DND-41 (cell line): ENCODE data around the gene ARIH1.

Source experiments
- EZH2 ChIP-seq: IDR thresholded peaks from 3 replicates; pipeline ENCODE4 v1.6.1; 2012; ENCODE audit warnings: borderline replicate concordance, low read depth, mild to moderate bottlenecking, moderate library complexity, low read length, inconsistent platforms; ENCODE audit not compliant: severe bottlenecking
- TF ChIP-seq, protein P1 (sequence below): IDR thresholded peaks from 2 replicates; pipeline ENCODE4 v1.5.1; 2012; ENCODE audit warnings: borderline replicate concordance, low read length, moderate library complexity, mild to moderate bottlenecking; ENCODE audit not compliant: poor library complexity, severe bottlenecking; ENCODE audit errors: extremely low read depth

DNA sequence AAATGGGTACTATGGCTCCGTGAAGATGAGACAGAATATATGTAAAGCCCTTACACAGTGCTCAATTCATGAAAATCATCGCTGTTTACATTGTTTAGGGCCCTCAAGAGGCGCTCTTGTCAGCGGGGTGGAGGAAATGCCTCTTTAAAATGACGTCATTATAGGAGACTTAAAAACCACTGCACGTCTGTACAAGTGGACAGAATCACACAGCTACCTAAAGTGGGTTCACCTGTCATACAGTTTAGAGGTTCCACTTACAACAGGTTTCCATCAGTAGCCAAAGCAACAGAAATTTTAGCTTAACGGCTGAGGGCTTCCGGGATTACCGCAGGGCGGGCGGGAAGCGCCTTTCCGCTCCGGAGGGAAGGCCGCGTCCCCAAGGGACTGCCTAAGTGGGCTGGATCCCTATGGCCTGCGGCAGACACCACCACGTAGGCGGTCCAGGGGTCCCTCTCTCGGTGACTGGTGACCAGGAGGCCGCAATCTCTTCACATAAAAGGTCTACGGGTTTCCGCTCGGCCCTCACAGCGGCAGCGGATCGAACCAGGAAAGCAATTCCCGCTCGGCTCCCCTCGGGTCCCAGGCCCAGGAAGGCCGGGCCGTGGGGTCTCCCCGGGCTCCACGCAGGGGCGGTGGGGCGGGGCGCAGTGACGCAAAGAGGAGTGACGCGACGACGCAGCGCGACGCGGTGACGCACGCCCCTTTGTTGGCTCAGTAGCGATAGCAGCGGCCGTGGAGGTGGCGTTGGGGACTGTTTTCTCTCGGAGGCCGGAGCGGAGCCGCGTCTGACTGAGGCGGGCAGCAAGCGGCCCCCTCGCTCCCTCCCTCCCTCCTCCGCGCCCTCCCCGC is at the start of gene ARIH1:
- TF ChIP-seq, protein P1, sequence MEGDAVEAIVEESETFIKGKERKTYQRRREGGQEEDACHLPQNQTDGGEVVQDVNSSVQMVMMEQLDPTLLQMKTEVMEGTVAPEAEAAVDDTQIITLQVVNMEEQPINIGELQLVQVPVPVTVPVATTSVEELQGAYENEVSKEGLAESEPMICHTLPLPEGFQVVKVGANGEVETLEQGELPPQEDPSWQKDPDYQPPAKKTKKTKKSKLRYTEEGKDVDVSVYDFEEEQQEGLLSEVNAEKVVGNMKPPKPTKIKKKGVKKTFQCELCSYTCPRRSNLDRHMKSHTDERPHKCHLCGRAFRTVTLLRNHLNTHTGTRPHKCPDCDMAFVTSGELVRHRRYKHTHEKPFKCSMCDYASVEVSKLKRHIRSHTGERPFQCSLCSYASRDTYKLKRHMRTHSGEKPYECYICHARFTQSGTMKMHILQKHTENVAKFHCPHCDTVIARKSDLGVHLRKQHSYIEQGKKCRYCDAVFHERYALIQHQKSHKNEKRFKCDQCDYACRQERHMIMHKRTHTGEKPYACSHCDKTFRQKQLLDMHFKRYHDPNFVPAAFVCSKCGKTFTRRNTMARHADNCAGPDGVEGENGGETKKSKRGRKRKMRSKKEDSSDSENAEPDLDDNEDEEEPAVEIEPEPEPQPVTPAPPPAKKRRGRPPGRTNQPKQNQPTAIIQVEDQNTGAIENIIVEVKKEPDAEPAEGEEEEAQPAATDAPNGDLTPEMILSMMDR = peak; percentile 54
- no peak for TF ChIP-seq EZH2
